ENCODE measurements around the gene COX7A1. TPM values are rescaled to one million over a fixed set of nuclear protein-coding genes. Genes with fewer than 3 reads are reported as not detected.

The COX7A1 gene
- total RNA-seq, 1 experiment from 2014 or later = 0.70 TPM

GRCh38 chr19:36108684-36109083, 43.6 kb downstream of the COX7A1 start:
- no peak for DNase-seq (ENCODE audit: low spot score)
- Mint-ChIP-seq H3K4me3 (no peak overlapping the region), H3K27me3 (ENCODE audit: low read depth) (no peaks in the 10 kb centered on the region), H3K36me3 (peaks cover 12% of the 10 kb centered on the region), H3K27ac (peak overlapping the region; percentile 63; the same call in 1 of the 2 replicates), H3K9me3 (no peaks in the 10 kb centered on the region), H3K4me1 (peaks cover 20% of the 10 kb centered on the region)
- no peak for ATAC-seq
- TF ChIP-seq ZBTB43 (CRISPR knock-in tag; IDR thresholded peaks at IDR 0.05) = no peak
- no peak for TF ChIP-seq GRHL2 (CRISPR knock-in tag; IDR thresholded peaks at IDR 0.05; ENCODE audit: insufficient replicate concordance, severe bottlenecking)
- TF ChIP-seq FOXK1 (CRISPR knock-in tag; IDR thresholded peaks at IDR 0.05) = no peak
- TF ChIP-seq JAZF1 (CRISPR knock-in tag; IDR thresholded peaks at IDR 0.05) = no peak
- TF ChIP-seq SMAD4 (CRISPR knock-in tag; IDR thresholded peaks at IDR 0.05) = no peak
- TF ChIP-seq, protein P1, sequence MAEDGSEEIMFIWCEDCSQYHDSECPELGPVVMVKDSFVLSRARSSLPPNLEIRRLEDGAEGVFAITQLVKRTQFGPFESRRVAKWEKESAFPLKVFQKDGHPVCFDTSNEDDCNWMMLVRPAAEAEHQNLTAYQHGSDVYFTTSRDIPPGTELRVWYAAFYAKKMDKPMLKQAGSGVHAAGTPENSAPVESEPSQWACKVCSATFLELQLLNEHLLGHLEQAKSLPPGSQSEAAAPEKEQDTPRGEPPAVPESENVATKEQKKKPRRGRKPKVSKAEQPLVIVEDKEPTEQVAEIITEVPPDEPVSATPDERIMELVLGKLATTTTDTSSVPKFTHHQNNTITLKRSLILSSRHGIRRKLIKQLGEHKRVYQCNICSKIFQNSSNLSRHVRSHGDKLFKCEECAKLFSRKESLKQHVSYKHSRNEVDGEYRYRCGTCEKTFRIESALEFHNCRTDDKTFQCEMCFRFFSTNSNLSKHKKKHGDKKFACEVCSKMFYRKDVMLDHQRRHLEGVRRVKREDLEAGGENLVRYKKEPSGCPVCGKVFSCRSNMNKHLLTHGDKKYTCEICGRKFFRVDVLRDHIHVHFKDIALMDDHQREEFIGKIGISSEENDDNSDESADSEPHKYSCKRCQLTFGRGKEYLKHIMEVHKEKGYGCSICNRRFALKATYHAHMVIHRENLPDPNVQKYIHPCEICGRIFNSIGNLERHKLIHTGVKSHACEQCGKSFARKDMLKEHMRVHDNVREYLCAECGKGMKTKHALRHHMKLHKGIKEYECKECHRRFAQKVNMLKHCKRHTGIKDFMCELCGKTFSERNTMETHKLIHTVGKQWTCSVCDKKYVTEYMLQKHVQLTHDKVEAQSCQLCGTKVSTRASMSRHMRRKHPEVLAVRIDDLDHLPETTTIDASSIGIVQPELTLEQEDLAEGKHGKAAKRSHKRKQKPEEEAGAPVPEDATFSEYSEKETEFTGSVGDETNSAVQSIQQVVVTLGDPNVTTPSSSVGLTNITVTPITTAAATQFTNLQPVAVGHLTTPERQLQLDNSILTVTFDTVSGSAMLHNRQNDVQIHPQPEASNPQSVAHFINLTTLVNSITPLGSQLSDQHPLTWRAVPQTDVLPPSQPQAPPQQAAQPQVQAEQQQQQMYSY (CRISPR knock-in tag; IDR thresholded peaks at IDR 0.05) = no peak
- TF ChIP-seq, protein P2, sequence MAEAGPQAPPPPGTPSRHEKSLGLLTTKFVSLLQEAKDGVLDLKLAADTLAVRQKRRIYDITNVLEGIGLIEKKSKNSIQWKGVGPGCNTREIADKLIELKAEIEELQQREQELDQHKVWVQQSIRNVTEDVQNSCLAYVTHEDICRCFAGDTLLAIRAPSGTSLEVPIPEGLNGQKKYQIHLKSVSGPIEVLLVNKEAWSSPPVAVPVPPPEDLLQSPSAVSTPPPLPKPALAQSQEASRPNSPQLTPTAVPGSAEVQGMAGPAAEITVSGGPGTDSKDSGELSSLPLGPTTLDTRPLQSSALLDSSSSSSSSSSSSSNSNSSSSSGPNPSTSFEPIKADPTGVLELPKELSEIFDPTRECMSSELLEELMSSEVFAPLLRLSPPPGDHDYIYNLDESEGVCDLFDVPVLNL (CRISPR knock-in tag; IDR thresholded peaks at IDR 0.05; ENCODE audit: borderline replicate concordance, low read depth) = no peak
- TF ChIP-seq CTCF (IDR thresholded peaks at IDR 0.05) = no peak
- TF ChIP-seq, protein P3, sequence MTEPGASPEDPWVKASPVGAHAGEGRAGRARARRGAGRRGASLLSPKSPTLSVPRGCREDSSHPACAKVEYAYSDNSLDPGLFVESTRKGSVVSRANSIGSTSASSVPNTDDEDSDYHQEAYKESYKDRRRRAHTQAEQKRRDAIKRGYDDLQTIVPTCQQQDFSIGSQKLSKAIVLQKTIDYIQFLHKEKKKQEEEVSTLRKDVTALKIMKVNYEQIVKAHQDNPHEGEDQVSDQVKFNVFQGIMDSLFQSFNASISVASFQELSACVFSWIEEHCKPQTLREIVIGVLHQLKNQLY (CRISPR knock-in tag; IDR thresholded peaks at IDR 0.05) = no peak
- TF ChIP-seq CREB1 (CRISPR knock-in tag; IDR thresholded peaks at IDR 0.05) = no peak
- no peak for TF ChIP-seq OVOL2 (CRISPR knock-in tag; IDR thresholded peaks at IDR 0.05; ENCODE audit: borderline replicate concordance)
- no peak for TF ChIP-seq NFATC4 (CRISPR knock-in tag; IDR thresholded peaks at IDR 0.05)
- TF ChIP-seq, protein P4, sequence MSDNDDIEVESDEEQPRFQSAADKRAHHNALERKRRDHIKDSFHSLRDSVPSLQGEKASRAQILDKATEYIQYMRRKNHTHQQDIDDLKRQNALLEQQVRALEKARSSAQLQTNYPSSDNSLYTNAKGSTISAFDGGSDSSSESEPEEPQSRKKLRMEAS (CRISPR knock-in tag; IDR thresholded peaks at IDR 0.05) = no peak
- TF ChIP-seq STAT6 (CRISPR knock-in tag; conservative IDR thresholded peaks at IDR 0.05; ENCODE audit: low read depth) = no peak
- no peak for TF ChIP-seq RELA (CRISPR knock-in tag; IDR thresholded peaks at IDR 0.05; ENCODE audit: borderline replicate concordance)
- TF ChIP-seq ZMAT4 (CRISPR knock-in tag; IDR thresholded peaks at IDR 0.05) = no peak
- ChIA-PET CTCF (interaction anchor here (2.1 kb wide), 1 partner anchor 19 kb away, joined by 7 read pairs; no protein-coding TSS in a partner anchor), POLR2A (no interaction called here)
